OCI-LY3 (cell line): ENCODE measurements around the gene ARF1.

Experiments used
- CTCF ChIP-seq: fragments of 200-600, 300-600 bp; sonication (generic); IDR thresholded peaks from 2 replicates; pipeline ENCODE4 v1.5.1; 2014; ENCODE audit warnings: antibody characterized with exemption, low read length, low read depth
- EZH2phosphoT487 ChIP-seq: fragments of 200-600 bp; shearing (Covaris generic); IDR thresholded peaks from 2 replicates; pipeline ENCODE4 v1.6.1; 2018; ENCODE audit warnings: antibody characterized with exemption, mixed run types, low read depth

GRCh38 chr1:228042508-228042907, 40.0 kb upstream of the ARF1 start:
- TF ChIP-seq CTCF, result no peak
- no peak for TF ChIP-seq EZH2phosphoT487
